ENCODE measurements around the gene LBX1. TPM values are rescaled to one million over a fixed set of nuclear protein-coding genes. Genes with fewer than 3 reads are reported as not detected.

The LBX1 gene
- polyA plus RNA-seq, 2 donors: not detected

DNA sequence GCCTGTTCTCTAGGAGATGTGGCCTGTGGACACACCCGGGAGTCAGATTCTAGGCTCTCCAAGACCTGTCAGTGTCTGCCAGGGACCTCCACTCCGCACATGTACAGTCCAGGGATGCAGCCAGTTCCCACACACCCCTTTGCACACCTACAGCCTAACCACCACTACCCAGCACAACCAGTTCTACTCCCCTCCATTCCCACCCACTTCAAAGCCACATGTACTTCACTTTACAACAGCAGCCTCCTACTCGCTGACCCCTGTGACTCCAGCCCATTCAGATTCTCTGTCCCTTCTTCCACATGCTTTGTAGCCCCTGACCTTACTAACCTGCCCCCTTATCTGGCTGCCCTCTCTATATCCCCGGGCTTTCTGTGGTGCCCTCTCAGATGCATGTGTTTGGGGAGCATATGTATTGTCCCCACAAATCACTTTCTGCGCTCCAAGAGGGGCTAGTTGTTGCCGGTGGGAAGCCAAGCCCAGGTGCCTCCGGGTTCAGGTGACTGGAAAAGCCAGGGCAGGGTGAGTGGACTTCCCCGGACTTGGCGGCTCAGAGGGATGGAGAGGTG lies 7.2 kb downstream of the LBX1 start:
- peak overlapping the region in 1 of 2 donors; percentile 57 for H3K4me3 ChIP-seq (ENCODE audit: low read depth in 1 of 2, low read length in 2 of 2)
- peaks cover 0 to 57% of the 10 kb centered on the region in 2 donors for H3K27me3 ChIP-seq (ENCODE audit: control insufficient read depth in 1 of 2, insufficient read depth in 2 of 2, low read length in 2 of 2)
- H3K27ac ChIP-seq (ENCODE audit: low read depth in 2 of 2, low read length in 1 of 2): no peak overlapping the region
- H3K9me3 ChIP-seq (ENCODE audit: control insufficient read depth in 2 of 2, insufficient read depth in 1 of 2, low read depth in 1 of 2, low read length in 1 of 2): peaks cover 0 to 3% of the 10 kb centered on the region in 2 donors
- no peaks in the 10 kb centered on the region for H3K36me3 ChIP-seq (ENCODE audit: control insufficient read depth in 2 of 2, insufficient read depth in 2 of 2, low read length in 1 of 2)
- H3K4me1 ChIP-seq (ENCODE audit: control insufficient read depth in 2 of 2, insufficient read depth in 2 of 2, low read length in 1 of 2): peaks cover 11 to 28% of the 10 kb centered on the region in 2 donors
- 4 to 5% methylated on average over 9 of the region's 9 CpGs for WGBS, 2 donors

DNA sequence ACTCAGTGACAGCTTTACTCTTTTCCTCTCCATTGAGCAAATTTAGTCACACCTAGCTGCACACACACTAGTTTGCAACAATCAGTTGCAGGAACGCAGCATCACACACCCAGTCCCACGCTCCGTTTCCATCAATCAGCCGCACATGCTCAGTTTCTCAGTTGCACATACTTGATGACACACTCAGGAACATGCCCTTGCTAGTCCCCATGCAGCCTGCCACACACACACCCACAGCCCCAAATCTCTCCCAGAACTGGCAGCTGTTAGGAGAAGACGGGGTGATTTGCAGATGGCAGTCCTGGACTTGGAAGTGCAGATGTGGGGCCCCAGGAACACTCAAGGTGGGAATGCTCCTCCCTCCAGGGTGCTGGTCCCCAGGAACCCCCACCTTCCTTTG lies 7.7 kb downstream of the LBX1 start:
- no peaks in the 10 kb centered on the region for H3K36me3 ChIP-seq (ENCODE audit: control insufficient read depth in 2 of 2, insufficient read depth in 2 of 2, low read length in 1 of 2)
- peaks cover 11 to 27% of the 10 kb centered on the region in 2 donors for H3K4me1 ChIP-seq (ENCODE audit: control insufficient read depth in 2 of 2, insufficient read depth in 2 of 2, low read length in 1 of 2)
- H3K4me3 ChIP-seq (ENCODE audit: low read depth in 1 of 2, low read length in 2 of 2): no peak overlapping the region
- 12 to 13% methylated on average over 5 of the region's 5 CpGs for WGBS, 2 donors
- H3K9me3 ChIP-seq (ENCODE audit: control insufficient read depth in 2 of 2, insufficient read depth in 1 of 2, low read depth in 1 of 2, low read length in 1 of 2): peaks cover 0 to 3% of the 10 kb centered on the region in 2 donors
- H3K27me3 ChIP-seq (ENCODE audit: control insufficient read depth in 1 of 2, insufficient read depth in 2 of 2, low read length in 2 of 2): peaks cover 0 to 55% of the 10 kb centered on the region in 2 donors
- no peak overlapping the region for H3K27ac ChIP-seq (ENCODE audit: low read depth in 2 of 2, low read length in 1 of 2)

- Histone ChIP-seq H3K27me3 (ENCODE audit: control insufficient read depth in 1 of 2, insufficient read depth in 2 of 2, low read length in 2 of 2) (peaks cover 0 to 47% of the 10 kb centered on the region in 2 donors), H3K4me1 (ENCODE audit: control insufficient read depth in 2 of 2, insufficient read depth in 2 of 2, low read length in 1 of 2) (peaks cover 12 to 27% of the 10 kb centered on the region in 2 donors), H3K9me3 (ENCODE audit: control insufficient read depth in 2 of 2, insufficient read depth in 1 of 2, low read depth in 1 of 2, low read length in 1 of 2) (peaks cover 0 to 3% of the 10 kb centered on the region in 2 donors), H3K27ac (ENCODE audit: low read depth in 2 of 2, low read length in 1 of 2) (no peak overlapping the region), H3K36me3 (ENCODE audit: control insufficient read depth in 2 of 2, insufficient read depth in 2 of 2, low read length in 1 of 2) (no peaks in the 10 kb centered on the region), H3K4me3 (ENCODE audit: low read depth in 1 of 2, low read length in 2 of 2) (no peak overlapping the region)
- 47 to 59% methylated on average over 3 of the region's 3 CpGs for WGBS, 2 donors
These were observed 9.3 kb downstream of the LBX1 start for GRCh38 chr10:101219946-101220451.

- peaks cover 12 to 29% of the 10 kb centered on the region in 2 donors for H3K4me1 ChIP-seq (ENCODE audit: control insufficient read depth in 2 of 2, insufficient read depth in 2 of 2, low read length in 1 of 2)
- H3K27ac ChIP-seq (ENCODE audit: low read depth in 2 of 2, low read length in 1 of 2): no peak overlapping the region
- no peak overlapping the region for H3K4me3 ChIP-seq (ENCODE audit: low read depth in 1 of 2, low read length in 2 of 2)
- H3K9me3 ChIP-seq (ENCODE audit: control insufficient read depth in 2 of 2, insufficient read depth in 1 of 2, low read depth in 1 of 2, low read length in 1 of 2): peaks cover 0 to 3% of the 10 kb centered on the region in 2 donors
- H3K36me3 ChIP-seq (ENCODE audit: control insufficient read depth in 2 of 2, insufficient read depth in 2 of 2, low read length in 1 of 2): no peaks in the 10 kb centered on the region
- 17 to 28% methylated on average over 26 of the region's 26 CpGs for WGBS, 2 donors
- H3K27me3 ChIP-seq (ENCODE audit: control insufficient read depth in 1 of 2, insufficient read depth in 2 of 2, low read length in 2 of 2): peaks cover 0 to 44% of the 10 kb centered on the region in 2 donors
These were observed 9.9 kb downstream of the LBX1 start for GRCh38 chr10:101219139-101219945.

DNA sequence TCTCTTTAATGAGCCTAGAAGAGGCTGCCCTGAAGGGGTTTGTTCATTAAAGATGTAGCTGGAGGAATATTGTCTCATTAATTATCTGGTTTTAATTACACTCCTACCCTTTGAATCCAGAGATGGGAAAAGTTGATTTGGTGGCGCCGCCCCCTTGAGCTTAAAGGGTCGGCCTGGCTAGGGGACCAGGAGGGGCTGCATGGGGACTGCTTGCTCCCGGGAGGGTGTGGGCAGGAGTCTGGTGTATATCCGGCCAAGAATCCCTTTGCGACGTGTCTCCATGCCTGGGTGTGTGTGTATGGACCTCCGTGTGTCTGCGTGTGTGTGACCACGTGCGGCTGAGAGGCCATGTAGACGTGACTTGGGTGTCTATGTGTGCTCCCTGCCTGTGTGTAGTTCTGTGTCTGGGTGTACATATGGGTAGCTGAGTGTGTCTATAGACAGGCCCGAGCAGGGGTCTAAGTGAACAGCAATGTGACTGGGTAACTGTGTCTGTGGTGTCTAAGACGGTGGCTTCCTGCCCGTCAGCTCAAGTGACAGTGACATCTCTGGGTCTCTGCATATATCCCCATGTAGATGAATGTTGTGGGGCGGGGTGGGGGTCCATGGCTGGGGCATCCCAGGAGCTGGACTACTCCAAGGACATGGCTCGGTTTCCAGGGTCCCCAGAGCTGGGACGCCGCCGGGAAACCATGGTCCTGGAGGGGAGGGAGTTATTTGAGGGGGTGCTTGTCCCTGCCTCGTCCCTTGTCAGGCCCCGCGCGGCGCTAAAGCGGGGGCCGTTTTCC lies 10.7 kb downstream of the LBX1 start:
- Histone ChIP-seq H3K9me3 (ENCODE audit: control insufficient read depth in 2 of 2, insufficient read depth in 1 of 2, low read depth in 1 of 2, low read length in 1 of 2) (peaks cover 0 to 3% of the 10 kb centered on the region in 2 donors), H3K27ac (ENCODE audit: low read depth in 2 of 2, low read length in 1 of 2) (no peak overlapping the region), H3K27me3 (ENCODE audit: control insufficient read depth in 1 of 2, insufficient read depth in 2 of 2, low read length in 2 of 2) (peaks cover 0 to 36% of the 10 kb centered on the region in 2 donors), H3K4me3 (ENCODE audit: low read depth in 1 of 2, low read length in 2 of 2) (no peak overlapping the region), H3K4me1 (ENCODE audit: control insufficient read depth in 2 of 2, insufficient read depth in 2 of 2, low read length in 1 of 2) (peaks cover 8 to 26% of the 10 kb centered on the region in 2 donors), H3K36me3 (ENCODE audit: control insufficient read depth in 2 of 2, insufficient read depth in 2 of 2, low read length in 1 of 2) (no peaks in the 10 kb centered on the region)
- WGBS, 2 donors: 10 to 11% methylated on average over 27 of the region's 27 CpGs

- H3K9me3 ChIP-seq (ENCODE audit: control insufficient read depth in 2 of 2, insufficient read depth in 1 of 2, low read depth in 1 of 2, low read length in 1 of 2): no peaks in the 10 kb centered on the region
- H3K36me3 ChIP-seq (ENCODE audit: control insufficient read depth in 2 of 2, insufficient read depth in 2 of 2, low read length in 1 of 2): no peaks in the 10 kb centered on the region
- no peak overlapping the region for H3K27ac ChIP-seq (ENCODE audit: low read depth in 2 of 2, low read length in 1 of 2)
- H3K4me1 ChIP-seq (ENCODE audit: control insufficient read depth in 2 of 2, insufficient read depth in 2 of 2, low read length in 1 of 2): peaks cover 7 to 18% of the 10 kb centered on the region in 2 donors
- peaks cover 0 to 28% of the 10 kb centered on the region in 2 donors for H3K27me3 ChIP-seq (ENCODE audit: control insufficient read depth in 1 of 2, insufficient read depth in 2 of 2, low read length in 2 of 2)
- 4% methylated on average over 67 to 68 of the region's 68 CpGs for WGBS, 2 donors
- H3K4me3 ChIP-seq (ENCODE audit: low read depth in 1 of 2, low read length in 2 of 2): no peak overlapping the region
These were observed 11.6 kb downstream of the LBX1 start for GRCh38 chr10:101217450-101218281.

DNA sequence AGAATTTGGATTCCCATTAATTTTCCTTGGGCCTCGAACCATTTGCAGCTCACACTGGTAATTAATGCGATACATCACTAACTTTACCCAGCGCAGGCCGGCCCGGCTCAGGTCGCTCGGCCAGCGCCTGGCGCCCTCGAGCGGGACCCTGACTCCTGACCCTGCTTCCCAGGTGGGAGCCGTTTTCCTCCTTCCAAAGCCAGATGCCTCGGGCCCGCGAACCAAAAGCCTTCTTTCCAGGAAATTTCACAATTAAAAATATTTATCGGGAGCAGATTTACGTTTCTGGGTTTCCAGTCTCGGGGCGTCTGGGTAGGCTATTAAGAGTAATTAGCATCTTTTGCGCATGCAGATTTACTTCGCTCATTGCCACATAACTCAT lies 12.2 kb downstream of the LBX1 start:
- Histone ChIP-seq H3K36me3 (ENCODE audit: control insufficient read depth in 2 of 2, insufficient read depth in 2 of 2, low read length in 1 of 2) (no peaks in the 10 kb centered on the region), H3K4me3 (ENCODE audit: low read depth in 1 of 2, low read length in 2 of 2) (no peak overlapping the region), H3K27ac (ENCODE audit: low read depth in 2 of 2, low read length in 1 of 2) (no peak overlapping the region), H3K9me3 (ENCODE audit: control insufficient read depth in 2 of 2, insufficient read depth in 1 of 2, low read depth in 1 of 2, low read length in 1 of 2) (no peaks in the 10 kb centered on the region), H3K4me1 (ENCODE audit: control insufficient read depth in 2 of 2, insufficient read depth in 2 of 2, low read length in 1 of 2) (peaks cover 7 to 16% of the 10 kb centered on the region in 2 donors), H3K27me3 (ENCODE audit: control insufficient read depth in 1 of 2, insufficient read depth in 2 of 2, low read length in 2 of 2) (peaks cover 0 to 31% of the 10 kb centered on the region in 2 donors)
- 5 to 8% methylated on average over 21 of the region's 21 CpGs for WGBS, 2 donors

- Histone ChIP-seq H3K27ac (ENCODE audit: low read depth in 2 of 2, low read length in 1 of 2) (no peak overlapping the region), H3K4me1 (ENCODE audit: control insufficient read depth in 2 of 2, insufficient read depth in 2 of 2, low read length in 1 of 2) (peaks cover 7 to 13% of the 10 kb centered on the region in 2 donors), H3K9me3 (ENCODE audit: control insufficient read depth in 2 of 2, insufficient read depth in 1 of 2, low read depth in 1 of 2, low read length in 1 of 2) (no peaks in the 10 kb centered on the region), H3K4me3 (ENCODE audit: low read depth in 1 of 2, low read length in 2 of 2) (no peak overlapping the region), H3K36me3 (ENCODE audit: control insufficient read depth in 2 of 2, insufficient read depth in 2 of 2, low read length in 1 of 2) (no peaks in the 10 kb centered on the region), H3K27me3 (ENCODE audit: control insufficient read depth in 1 of 2, insufficient read depth in 2 of 2, low read length in 2 of 2) (peaks cover 0 to 36% of the 10 kb centered on the region in 2 donors)
- 6% methylated on average over 52 of the region's 52 CpGs for WGBS, 2 donors
These were observed 12.8 kb downstream of the LBX1 start for GRCh38 chr10:101216207-101217043.

All from esophagus (tissue), 2 donors.